SK-N-SH (cell line): ENCODE results near the gene TXNDC2. TPM values are rescaled to one million over a fixed set of nuclear protein-coding genes. Genes with fewer than 3 reads are reported as not detected.

Experiments
- CTCF ChIA-PET: fragments of 300-600, 350-600 bp; formaldehyde crosslinking; extraction: SDS; loops from one replicate; lab custom pipeline; 2021; lab: Yijun Ruan, JAX
- POLR2A ChIA-PET: fragments of 350-600 bp; sonication (Branson Sonifier 250); formaldehyde crosslinking; extraction: SDS; loops from one replicate; lab custom pipeline; 2020; ENCODE audit warnings: antibody characterized with exemption, inconsistent platforms; lab: Yijun Ruan, JAX
- DNase-seq: peaks from one replicate; pipeline ENCODE4 v3.0.0; 2012
- H2AFZ ChIP-seq: fragments of 200-600 bp; sonication (generic); 2 replicates; pipeline ENCODE4 v1.8.1; 2016; ENCODE audit warnings: antibody characterized with exemption, mild to moderate bottlenecking, low read depth
- H3F3A ChIP-seq: fragments of 200-600 bp; sonication (generic); replicated peaks from 2 replicates; pipeline ENCODE3; 2016; ENCODE audit warnings: antibody characterized with exemption, mild to moderate bottlenecking; ENCODE audit not compliant: insufficient read depth
- H3K27ac ChIP-seq, 2 experiments: fragments of 200-500 bp in 1 of 2; fragments of 200-600 bp in 1 of 2; sonication (Bioruptor generic) in 1 of 2; sonication (generic), shearing (Covaris generic) in 1 of 2; 2 replicates each; pipeline versions ENCODE4 v1.5.1 to v1.6.1; 2014 to 2016; ENCODE audit warnings: low read depth in 2 of 2, inconsistent platforms in 1 of 2, low read length in 1 of 2, mild to moderate bottlenecking in 1 of 2, mixed read lengths in 1 of 2
- H3K27me3 ChIP-seq: fragments of 200-600 bp; sonication (generic), shearing (Covaris generic); 2 replicates; pipeline ENCODE4 v1.6.1; 2016; ENCODE audit warnings: mixed run types; ENCODE audit not compliant: insufficient read depth
- H3K36me3 ChIP-seq, 2 experiments: fragments of 200-500 bp in 1 of 2; fragments of 200-600 bp in 1 of 2; sonication (Bioruptor generic) in 1 of 2; sonication (generic) in 1 of 2; replicated peaks in 1 of 2; 2 replicates each; pipeline versions ENCODE3 to v1.5.1; 2014 to 2016; ENCODE audit warnings: low read length in 1 of 2, mild to moderate bottlenecking in 1 of 2; ENCODE audit not compliant: insufficient read depth in 2 of 2, control insufficient read depth in 1 of 2
- H3K4me1 ChIP-seq, 2 experiments: fragments of 200-500 bp in 1 of 2; fragments of 200-600 bp in 1 of 2; sonication (Bioruptor generic) in 1 of 2; sonication (generic), shearing (Covaris generic) in 1 of 2; 2 replicates each; pipeline versions ENCODE4 v1.5.1 to v1.6.1; 2014 to 2016; ENCODE audit warnings: low read depth in 1 of 2, low read length in 1 of 2, mixed run types in 1 of 2; ENCODE audit not compliant: insufficient read depth in 2 of 2, control insufficient read depth in 1 of 2
- H3K4me2 ChIP-seq: fragments of 200-600 bp; sonication (generic), shearing (Covaris generic); 2 replicates; pipeline ENCODE4 v1.6.1; 2017; ENCODE audit warnings: mixed run types
- H3K4me3 ChIP-seq, 2 experiments: fragments of 200-500 bp in 1 of 2; fragments of 200-600 bp in 1 of 2; sonication (Bioruptor generic) in 1 of 2; sonication (generic), shearing (Covaris generic) in 1 of 2; 2 replicates each; pipeline versions ENCODE4 v1.5.1 to v1.8.1; 2014 to 2016; ENCODE audit warnings: low read depth in 2 of 2, inconsistent platforms in 1 of 2, low read length in 1 of 2, mild to moderate bottlenecking in 1 of 2, mixed read lengths in 1 of 2, moderate library complexity in 1 of 2
- H3K79me2 ChIP-seq: fragments of 200-600 bp; sonication (generic); 2 replicates; pipeline ENCODE4 v1.8.1; 2017; ENCODE audit warnings: mild to moderate bottlenecking; ENCODE audit not compliant: insufficient read depth
- H3K9ac ChIP-seq: fragments of 200-600 bp; sonication (generic); 2 replicates; pipeline ENCODE4 v1.6.1; 2017; ENCODE audit warnings: mixed run types
- H3K9me2 ChIP-seq: fragments of 200-600 bp; sonication (generic); 2 replicates; pipeline ENCODE4 v1.6.1; 2017; ENCODE audit warnings: mixed run types
- H3K9me3 ChIP-seq: fragments of 200-600 bp; sonication (generic); 2 replicates; pipeline ENCODE4 v1.6.1; 2017; ENCODE audit warnings: mixed run types, mild to moderate bottlenecking, moderate library complexity
- H4K20me1 ChIP-seq: fragments of 200-600 bp; sonication (generic); 2 replicates; pipeline ENCODE4 v1.6.1; 2017; ENCODE audit warnings: mild to moderate bottlenecking, mixed run types; ENCODE audit not compliant: insufficient read depth
- EP300 ChIP-seq, 2 experiments: IDR thresholded peaks; 2 replicates each; pipeline versions ENCODE4 v1.4.0 to v1.6.1; 2012; ENCODE audit warnings: borderline replicate concordance in 1 of 2, low read depth in 1 of 2, low read length in 1 of 2
- EZH2phosphoT487 ChIP-seq: fragments of 200-600 bp; sonication (generic); IDR thresholded peaks from 2 replicates; pipeline ENCODE4 v1.6.1; 2017; ENCODE audit warnings: low read depth, mixed run types, mild to moderate bottlenecking, antibody characterized with exemption, moderate library complexity, borderline replicate concordance
- FOSL2 ChIP-seq: IDR thresholded peaks from 2 replicates; pipeline ENCODE4 v1.4.0; 2012; ENCODE audit warnings: low read depth, mild to moderate bottlenecking, moderate library complexity, borderline replicate concordance
- GATA2 ChIP-seq: sonication (generic); formaldehyde crosslinking; IDR thresholded peaks from 2 replicates; pipeline ENCODE4 v1.5.0; 2020; ENCODE audit warnings: mild to moderate bottlenecking, missing genetic modification reagents
- JUND ChIP-seq: IDR thresholded peaks from 2 replicates; pipeline ENCODE4 v1.4.0; 2012
- MXI1 ChIP-seq: IDR thresholded peaks from 2 replicates; pipeline ENCODE4 v1.6.1; 2012; ENCODE audit warnings: mild to moderate bottlenecking, low read depth, low read length, improper control_type of control experiment
- NFIC ChIP-seq: IDR thresholded peaks from 2 replicates; pipeline ENCODE4 v1.4.0; 2012; ENCODE audit warnings: borderline replicate concordance
- RAD21 ChIP-seq: IDR thresholded peaks from 2 replicates; pipeline ENCODE4 v1.6.1; 2012; ENCODE audit warnings: mild to moderate bottlenecking, low read length
- RFX5 ChIP-seq: IDR thresholded peaks from 2 replicates; pipeline ENCODE4 v1.6.1; 2012; ENCODE audit warnings: mild to moderate bottlenecking, improper control_type of control experiment, low read length
- RXRA ChIP-seq: IDR thresholded peaks from 2 replicates; pipeline ENCODE4 v1.4.0; 2012; ENCODE audit warnings: low read depth, mild to moderate bottlenecking, borderline replicate concordance
- SMC3 ChIP-seq: IDR thresholded peaks from 2 replicates; pipeline ENCODE4 v1.6.1; 2012; ENCODE audit warnings: low read depth, low read length, improper control_type of control experiment
- TAF1 ChIP-seq: IDR thresholded peaks from 2 replicates; pipeline ENCODE4 v1.6.1; 2012; ENCODE audit warnings: low read depth, mild to moderate bottlenecking, low read length, moderate library complexity, borderline replicate concordance
- TCF12 ChIP-seq: IDR thresholded peaks from 2 replicates; pipeline ENCODE4 v1.4.0; 2012
- TEAD4 ChIP-seq: IDR thresholded peaks from 2 replicates; pipeline ENCODE4 v1.4.0; 2012; ENCODE audit warnings: mild to moderate bottlenecking, borderline replicate concordance; ENCODE audit not compliant: insufficient read depth
- WGBS: methylation state at CpG from one replicate; pipeline ENCODE4 v1.1.6; 2017; ENCODE audit warnings: low lambda C conversion rate; 5-methylcytosine and 5-hydroxymethylcytosine counted together
- polyA plus RNA-seq, 3 experiments: library from polyadenylated mRNA; depleted of rRNA; stranded (reverse); fragments of >200 nt; gene quantifications; 2 replicates each; pipeline ENCODE4 v1.2.3, GENCODE V29; 2012
- TF ChIP-seq, protein P1 (sequence below): IDR thresholded peaks from 2 replicates; pipeline ENCODE4 v1.4.0; 2012; ENCODE audit warnings: low read depth
- TF ChIP-seq, protein P2 (sequence below): IDR thresholded peaks from 2 replicates; pipeline ENCODE4; 2012
- TF ChIP-seq, protein P3 (sequence below): IDR thresholded peaks from 2 replicates; pipeline ENCODE4 v1.6.1; 2012; ENCODE audit warnings: mild to moderate bottlenecking, low read depth, low read length, moderate library complexity
- TF ChIP-seq, protein P4 (sequence below): fragments of 150-350 bp; IDR thresholded peaks from 2 replicates; pipeline ENCODE4 v1.6.1; 2016; ENCODE audit warnings: mild to moderate bottlenecking, low read depth, low read length
- TF ChIP-seq, protein P5 (sequence below): fragments of 150-350 bp; IDR thresholded peaks from 2 replicates; pipeline ENCODE4 v1.6.1; 2017; ENCODE audit warnings: antibody characterized with exemption, low read length, low read depth, borderline replicate concordance
- TF ChIP-seq, protein P6 (sequence below): fragments of 200-600 bp; sonication (generic); IDR thresholded peaks from 2 replicates; pipeline ENCODE4 v1.6.1; 2017; ENCODE audit warnings: antibody characterized with exemption, mild to moderate bottlenecking, moderate library complexity

The TXNDC2 gene
- polyA plus RNA-seq, 1 of the 3 experiments (the other 2 are of a cell fraction), result 0.07 TPM

DNA sequence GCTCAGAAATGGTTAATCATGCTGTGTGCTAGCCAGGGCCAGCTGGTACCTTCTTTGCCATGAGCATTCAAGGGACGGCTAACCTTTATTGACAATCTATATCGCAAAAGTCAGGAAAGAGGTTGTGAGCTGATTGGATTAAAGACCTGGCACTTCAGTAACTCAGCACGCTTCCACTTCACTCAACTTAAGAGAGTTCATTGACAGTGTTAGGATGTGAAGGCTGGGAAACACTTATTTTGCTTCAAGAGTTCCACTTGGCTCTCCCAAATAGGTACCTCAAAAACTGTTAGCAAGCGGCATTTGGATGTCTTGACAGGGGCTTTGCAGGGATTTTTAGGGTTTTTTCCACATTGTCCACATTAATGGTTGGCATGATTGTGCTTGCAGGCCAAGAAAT, 25.1 kb upstream of the TXNDC2 start:
- Histone ChIP-seq H3F3A (no peaks in the 10 kb centered on the region), H3K9ac (no peak overlapping the region), H3K79me2 (no peaks in the 10 kb centered on the region), H2AFZ (no peak overlapping the region), H3K4me2 (no peak overlapping the region), H3K36me3 (peaks cover 0 to 12% of the 10 kb centered on the region in 2 experiments), H3K27me3 (no peaks in the 10 kb centered on the region), H3K4me1 (peaks cover 0 to 2% of the 10 kb centered on the region in 2 experiments; a peak in 1 of 4 replicates), H4K20me1 (no peaks in the 10 kb centered on the region), H3K9me3 (peaks cover 3% of the 10 kb centered on the region; the same call in 1 of the 2 replicates), H3K9me2 (no peaks in the 10 kb centered on the region), H3K4me3 (no peak overlapping the region), H3K27ac (no peak overlapping the region)
- POLR2A ChIA-PET, result no interaction called here
- DNase-seq, result no peak
- TF ChIP-seq, protein P1, sequence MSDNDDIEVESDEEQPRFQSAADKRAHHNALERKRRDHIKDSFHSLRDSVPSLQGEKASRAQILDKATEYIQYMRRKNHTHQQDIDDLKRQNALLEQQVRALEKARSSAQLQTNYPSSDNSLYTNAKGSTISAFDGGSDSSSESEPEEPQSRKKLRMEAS, result no peak
- TF ChIP-seq MXI1, result no peak
- no peak for TF ChIP-seq TAF1
- no peak for TF ChIP-seq EP300 (IDR thresholded peaks at IDR 0.05; ENCODE audit: borderline replicate concordance in 1 of 2, low read depth in 1 of 2, low read length in 1 of 2)
- TF ChIP-seq GATA2, result no peak
- TF ChIP-seq, protein P2, sequence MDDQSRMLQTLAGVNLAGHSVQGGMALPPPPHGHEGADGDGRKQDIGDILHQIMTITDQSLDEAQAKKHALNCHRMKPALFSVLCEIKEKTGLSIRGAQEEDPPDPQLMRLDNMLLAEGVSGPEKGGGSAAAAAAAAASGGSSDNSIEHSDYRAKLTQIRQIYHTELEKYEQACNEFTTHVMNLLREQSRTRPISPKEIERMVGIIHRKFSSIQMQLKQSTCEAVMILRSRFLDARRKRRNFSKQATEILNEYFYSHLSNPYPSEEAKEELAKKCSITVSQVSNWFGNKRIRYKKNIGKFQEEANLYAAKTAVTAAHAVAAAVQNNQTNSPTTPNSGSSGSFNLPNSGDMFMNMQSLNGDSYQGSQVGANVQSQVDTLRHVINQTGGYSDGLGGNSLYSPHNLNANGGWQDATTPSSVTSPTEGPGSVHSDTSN, result no peak
- TF ChIP-seq TCF12, result no peak
- no peak for TF ChIP-seq EZH2phosphoT487
- TF ChIP-seq, protein P3, sequence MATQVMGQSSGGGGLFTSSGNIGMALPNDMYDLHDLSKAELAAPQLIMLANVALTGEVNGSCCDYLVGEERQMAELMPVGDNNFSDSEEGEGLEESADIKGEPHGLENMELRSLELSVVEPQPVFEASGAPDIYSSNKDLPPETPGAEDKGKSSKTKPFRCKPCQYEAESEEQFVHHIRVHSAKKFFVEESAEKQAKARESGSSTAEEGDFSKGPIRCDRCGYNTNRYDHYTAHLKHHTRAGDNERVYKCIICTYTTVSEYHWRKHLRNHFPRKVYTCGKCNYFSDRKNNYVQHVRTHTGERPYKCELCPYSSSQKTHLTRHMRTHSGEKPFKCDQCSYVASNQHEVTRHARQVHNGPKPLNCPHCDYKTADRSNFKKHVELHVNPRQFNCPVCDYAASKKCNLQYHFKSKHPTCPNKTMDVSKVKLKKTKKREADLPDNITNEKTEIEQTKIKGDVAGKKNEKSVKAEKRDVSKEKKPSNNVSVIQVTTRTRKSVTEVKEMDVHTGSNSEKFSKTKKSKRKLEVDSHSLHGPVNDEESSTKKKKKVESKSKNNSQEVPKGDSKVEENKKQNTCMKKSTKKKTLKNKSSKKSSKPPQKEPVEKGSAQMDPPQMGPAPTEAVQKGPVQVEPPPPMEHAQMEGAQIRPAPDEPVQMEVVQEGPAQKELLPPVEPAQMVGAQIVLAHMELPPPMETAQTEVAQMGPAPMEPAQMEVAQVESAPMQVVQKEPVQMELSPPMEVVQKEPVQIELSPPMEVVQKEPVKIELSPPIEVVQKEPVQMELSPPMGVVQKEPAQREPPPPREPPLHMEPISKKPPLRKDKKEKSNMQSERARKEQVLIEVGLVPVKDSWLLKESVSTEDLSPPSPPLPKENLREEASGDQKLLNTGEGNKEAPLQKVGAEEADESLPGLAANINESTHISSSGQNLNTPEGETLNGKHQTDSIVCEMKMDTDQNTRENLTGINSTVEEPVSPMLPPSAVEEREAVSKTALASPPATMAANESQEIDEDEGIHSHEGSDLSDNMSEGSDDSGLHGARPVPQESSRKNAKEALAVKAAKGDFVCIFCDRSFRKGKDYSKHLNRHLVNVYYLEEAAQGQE, result no peak
- TF ChIP-seq, protein P4, sequence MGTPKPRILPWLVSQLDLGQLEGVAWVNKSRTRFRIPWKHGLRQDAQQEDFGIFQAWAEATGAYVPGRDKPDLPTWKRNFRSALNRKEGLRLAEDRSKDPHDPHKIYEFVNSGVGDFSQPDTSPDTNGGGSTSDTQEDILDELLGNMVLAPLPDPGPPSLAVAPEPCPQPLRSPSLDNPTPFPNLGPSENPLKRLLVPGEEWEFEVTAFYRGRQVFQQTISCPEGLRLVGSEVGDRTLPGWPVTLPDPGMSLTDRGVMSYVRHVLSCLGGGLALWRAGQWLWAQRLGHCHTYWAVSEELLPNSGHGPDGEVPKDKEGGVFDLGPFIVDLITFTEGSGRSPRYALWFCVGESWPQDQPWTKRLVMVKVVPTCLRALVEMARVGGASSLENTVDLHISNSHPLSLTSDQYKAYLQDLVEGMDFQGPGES, result no peak
- TF ChIP-seq TEAD4, result no peak
- no peak for TF ChIP-seq RAD21
- TF ChIP-seq RXRA, result no peak
- TF ChIP-seq, protein P5, sequence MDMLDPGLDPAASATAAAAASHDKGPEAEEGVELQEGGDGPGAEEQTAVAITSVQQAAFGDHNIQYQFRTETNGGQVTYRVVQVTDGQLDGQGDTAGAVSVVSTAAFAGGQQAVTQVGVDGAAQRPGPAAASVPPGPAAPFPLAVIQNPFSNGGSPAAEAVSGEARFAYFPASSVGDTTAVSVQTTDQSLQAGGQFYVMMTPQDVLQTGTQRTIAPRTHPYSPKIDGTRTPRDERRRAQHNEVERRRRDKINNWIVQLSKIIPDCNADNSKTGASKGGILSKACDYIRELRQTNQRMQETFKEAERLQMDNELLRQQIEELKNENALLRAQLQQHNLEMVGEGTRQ, result no peak
- TF ChIP-seq FOSL2, result no peak
- no peak for TF ChIP-seq RFX5
- TF ChIP-seq NFIC, result no peak
- TF ChIP-seq, protein P6, sequence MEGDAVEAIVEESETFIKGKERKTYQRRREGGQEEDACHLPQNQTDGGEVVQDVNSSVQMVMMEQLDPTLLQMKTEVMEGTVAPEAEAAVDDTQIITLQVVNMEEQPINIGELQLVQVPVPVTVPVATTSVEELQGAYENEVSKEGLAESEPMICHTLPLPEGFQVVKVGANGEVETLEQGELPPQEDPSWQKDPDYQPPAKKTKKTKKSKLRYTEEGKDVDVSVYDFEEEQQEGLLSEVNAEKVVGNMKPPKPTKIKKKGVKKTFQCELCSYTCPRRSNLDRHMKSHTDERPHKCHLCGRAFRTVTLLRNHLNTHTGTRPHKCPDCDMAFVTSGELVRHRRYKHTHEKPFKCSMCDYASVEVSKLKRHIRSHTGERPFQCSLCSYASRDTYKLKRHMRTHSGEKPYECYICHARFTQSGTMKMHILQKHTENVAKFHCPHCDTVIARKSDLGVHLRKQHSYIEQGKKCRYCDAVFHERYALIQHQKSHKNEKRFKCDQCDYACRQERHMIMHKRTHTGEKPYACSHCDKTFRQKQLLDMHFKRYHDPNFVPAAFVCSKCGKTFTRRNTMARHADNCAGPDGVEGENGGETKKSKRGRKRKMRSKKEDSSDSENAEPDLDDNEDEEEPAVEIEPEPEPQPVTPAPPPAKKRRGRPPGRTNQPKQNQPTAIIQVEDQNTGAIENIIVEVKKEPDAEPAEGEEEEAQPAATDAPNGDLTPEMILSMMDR, result no peak
- TF ChIP-seq JUND, result no peak
- TF ChIP-seq SMC3, result no peak
- WGBS, result 46% methylated on average over 4 of the region's 4 CpGs
- CTCF ChIA-PET, result interaction anchor here (1.3 kb wide), 1 partner anchor 9 kb away, joined by 4 read pairs; no protein-coding TSS in a partner anchor
